Caco-2 (cell line): ENCODE results near the gene S100Z. TPM values are rescaled to one million over a fixed set of nuclear protein-coding genes. Genes with fewer than 3 reads are reported as not detected.
A peak's percentile ranks its signal among the peaks of the same experiment; 100 is the strongest.

Experiments
- BruUV-seq: library from RNA; stranded (reverse); fragments of 400-500 nt; replicated peaks from 2 replicates; lab custom pipeline; 2021; lab: Mats Ljungman, UMichigan
- CTCF ChIA-PET: fragments of 300-600 bp; sonication (Branson Sonifier 250); formaldehyde crosslinking; loops from one replicate; lab custom pipeline; 2022; ENCODE audit warnings: antibody characterized with exemption; lab: Charles Lee
- POLR2A ChIA-PET: fragments of 300-600 bp; sonication (Branson Sonifier 250); formaldehyde crosslinking; loops from one replicate; lab custom pipeline; 2022; ENCODE audit warnings: antibody characterized with exemption; lab: Charles Lee
- DNase-seq, 2 experiments: peaks; one replicate each; pipeline versions ENCODE4 v3.0.0 to v3.0.0-alpha.2; 2020 to 2022
- H3K27me3 ChIP-seq: replicated peaks from 2 replicates; pipeline ENCODE4 v1.6.0; 2011; ENCODE audit warnings: low read length; ENCODE audit not compliant: control insufficient read depth, insufficient read depth
- H3K36me3 ChIP-seq: 2 replicates; pipeline ENCODE4 v1.5.1; 2011; ENCODE audit warnings: low read length; ENCODE audit not compliant: control insufficient read depth, insufficient read depth
- H3K4me1 ChIP-seq: fragments of 250-450 bp; sonication (Bioruptor Pico); 2 replicates; pipeline ENCODE4 v1.5.1; 2020; ENCODE audit warnings: mild to moderate bottlenecking
- H3K4me3 ChIP-seq: 2 replicates; pipeline ENCODE4 v1.5.1; 2011; ENCODE audit warnings: low read depth, mild to moderate bottlenecking, control low read depth, low read length
- H3K9me3 ChIP-seq: fragments of 250-450 bp; sonication (Bioruptor Pico); 2 replicates; pipeline ENCODE4 v1.5.1; 2020; ENCODE audit warnings: mild to moderate bottlenecking, moderate library complexity
- H3K27ac Mint-ChIP-seq: one replicate; pipeline ENCODE4 v1.8.0; 2022; ENCODE audit warnings: mixed read lengths; ENCODE audit not compliant: unreplicated experiment
- H3K27me3 Mint-ChIP-seq: one replicate; pipeline ENCODE4 v1.8.0; 2022; ENCODE audit warnings: mixed read lengths; ENCODE audit not compliant: insufficient read depth, unreplicated experiment
- H3K36me3 Mint-ChIP-seq: one replicate; pipeline ENCODE4 v1.8.0; 2022; ENCODE audit warnings: mild to moderate bottlenecking, mixed read lengths; ENCODE audit not compliant: insufficient read depth, unreplicated experiment
- H3K4me1 Mint-ChIP-seq: one replicate; pipeline ENCODE4 v1.8.0; 2022; ENCODE audit warnings: low read depth, mixed read lengths; ENCODE audit not compliant: unreplicated experiment
- H3K4me3 Mint-ChIP-seq: one replicate; pipeline ENCODE4 v1.8.0; 2022; ENCODE audit warnings: mild to moderate bottlenecking, moderate library complexity, mixed read lengths; ENCODE audit not compliant: unreplicated experiment
- H3K9me3 Mint-ChIP-seq: one replicate; pipeline ENCODE4 v1.8.0; 2022; ENCODE audit warnings: mixed read lengths; ENCODE audit not compliant: unreplicated experiment
- CTCF ChIP-seq, 2 experiments: fragments of 200-600 bp in 1 of 2; IDR thresholded peaks; 1 replicate in 1 of 2; 2 replicates in 1 of 2; pipeline versions ENCODE4 v1.5.1 to v1.8.0; 2011 to 2022; ENCODE audit warnings: antibody characterized with exemption in 1 of 2, control low read depth in 1 of 2, inconsistent platforms in 1 of 2, low read depth in 1 of 2, low read length in 1 of 2, mild to moderate bottlenecking in 1 of 2, moderate library complexity in 1 of 2; ENCODE audit not compliant: insufficient read depth in 1 of 2, severe bottlenecking in 1 of 2, unreplicated experiment in 1 of 2
- intact Hi-C: fragments of 100-400 bp; cut with micrococcal nuclease; formaldehyde crosslinking; loops from one replicate; pipeline ENCODE4 v1.10.0; 2022; ENCODE audit not compliant: unreplicated experiment
- total RNA-seq: library from RNA; stranded (reverse); gene quantifications from 2 replicates; pipeline ENCODE4 v1.2.3, GENCODE V29; 2022

S100Z gene
- total RNA-seq, 1 experiment from 2014 or later = 0.66 TPM

GRCh38 chr5:76801159-76801802 is 48.5 kb upstream of the S100Z start:
- no TSS peak for BruUV-seq
- peak overlapping the region; percentile 61 for H3K27ac Mint-ChIP-seq

DNA sequence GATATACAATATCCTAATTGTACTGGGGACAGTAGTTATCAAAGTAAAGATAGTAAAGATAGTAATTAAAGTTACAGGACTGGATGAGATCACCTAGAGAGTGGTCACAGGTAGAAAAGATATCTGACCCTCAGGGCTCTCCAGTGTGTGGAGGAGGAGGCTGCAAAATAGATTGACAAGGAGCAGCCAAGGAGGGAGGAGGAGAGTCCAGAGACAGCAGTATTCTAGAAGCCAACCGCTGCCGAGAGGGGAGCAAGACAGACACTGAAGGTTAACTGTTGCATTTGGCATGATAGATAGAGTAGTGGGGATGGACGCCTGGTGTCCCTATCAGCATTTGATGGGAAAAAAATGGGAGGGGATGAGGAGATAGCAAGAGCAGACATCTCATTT is 48.0 kb upstream of the S100Z start:
- H3K27me3 ChIP-seq = no peaks in the 10 kb centered on the region
- no TSS peak for BruUV-seq
- H3K27me3 Mint-ChIP-seq = no peaks in the 10 kb centered on the region
- H3K4me1 ChIP-seq = peaks cover 40% of the 10 kb centered on the region
- intact Hi-C loops = no loop called here
- H3K27ac Mint-ChIP-seq = peak overlapping the region; percentile 61
- H3K9me3 Mint-ChIP-seq = no peaks in the 10 kb centered on the region
- peaks cover 18% of the 10 kb centered on the region for H3K4me1 Mint-ChIP-seq
- POLR2A ChIA-PET = no interaction called here
- DNase-seq = no peak
- no peaks in the 10 kb centered on the region for H3K36me3 ChIP-seq
- H3K9me3 ChIP-seq = no peaks in the 10 kb centered on the region
- no peak overlapping the region for H3K4me3 Mint-ChIP-seq
- H3K36me3 Mint-ChIP-seq = peaks cover 17% of the 10 kb centered on the region
- H3K4me3 ChIP-seq = no peak overlapping the region
- TF ChIP-seq CTCF (IDR thresholded peaks at IDR 0.05; ENCODE audit: insufficient read depth in 1 of 2, low read depth in 1 of 2, low read length in 1 of 2, severe bottlenecking in 1 of 2, unreplicated experiment in 1 of 2) = no peak
- CTCF ChIA-PET = no interaction called here

More at GRCh38 chr5:76801159-76801802, 48.5 kb upstream of the S100Z start:
- Mint-ChIP-seq H3K4me3 (no peak overlapping the region), H3K9me3 (no peaks in the 10 kb centered on the region), H3K4me1 (peaks cover 18% of the 10 kb centered on the region), H3K27me3 (no peaks in the 10 kb centered on the region), H3K36me3 (peaks cover 17% of the 10 kb centered on the region)
- H3K4me1 ChIP-seq = peaks cover 36% of the 10 kb centered on the region
- H3K27me3 ChIP-seq = no peaks in the 10 kb centered on the region
- TF ChIP-seq CTCF (IDR thresholded peaks at IDR 0.05; ENCODE audit: insufficient read depth in 1 of 2, low read depth in 1 of 2, low read length in 1 of 2, severe bottlenecking in 1 of 2, unreplicated experiment in 1 of 2) = no peak
- POLR2A ChIA-PET = no interaction called here
- CTCF ChIA-PET = no interaction called here
- DNase-seq = peak in 1 of 2 experiments; percentile 51
- intact Hi-C loops = no loop called here
- no peaks in the 10 kb centered on the region for H3K9me3 ChIP-seq
- no peaks in the 10 kb centered on the region for H3K36me3 ChIP-seq
- no peak overlapping the region for H3K4me3 ChIP-seq

DNA sequence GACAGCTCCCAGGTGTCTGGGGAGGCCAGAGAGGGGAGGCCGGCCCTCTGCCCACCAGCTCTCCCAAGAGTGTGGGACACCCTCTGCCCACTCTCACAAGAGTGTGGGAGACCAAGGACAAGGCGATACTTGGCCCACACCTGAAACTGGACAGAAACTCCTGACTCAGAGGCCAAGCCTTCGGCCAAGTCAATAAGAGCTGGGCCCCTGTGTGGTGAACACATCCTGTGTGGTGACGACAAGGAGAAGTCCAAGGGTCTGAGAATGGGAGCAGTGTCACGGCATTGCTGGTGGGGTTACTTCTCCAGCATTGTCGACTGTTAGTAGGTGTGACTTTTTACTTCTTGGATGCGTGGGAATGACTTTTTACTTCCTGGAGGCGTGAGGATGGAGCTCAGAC is 45.5 kb upstream of the S100Z start:
- Histone ChIP-seq H3K9me3 (no peaks in the 10 kb centered on the region), H3K27me3 (no peaks in the 10 kb centered on the region), H3K4me1 (peaks cover 58% of the 10 kb centered on the region), H3K4me3 (no peak overlapping the region), H3K36me3 (no peaks in the 10 kb centered on the region)
- TF ChIP-seq CTCF (IDR thresholded peaks at IDR 0.05; ENCODE audit: insufficient read depth in 1 of 2, low read depth in 1 of 2, low read length in 1 of 2, severe bottlenecking in 1 of 2, unreplicated experiment in 1 of 2) = no peak
- CTCF ChIA-PET = interaction anchor here (0.6 kb wide), 1 partner anchor 37 kb away, joined by 5 read pairs; no protein-coding TSS in a partner anchor
- H3K36me3 Mint-ChIP-seq = peaks cover 12% of the 10 kb centered on the region
- POLR2A ChIA-PET = interaction anchor here (0.8 kb wide), 1 partner anchor 15 kb away, joined by 3 read pairs; no protein-coding TSS in a partner anchor
- no peak overlapping the region for H3K4me3 Mint-ChIP-seq
- peak overlapping the region; percentile 80 for H3K27ac Mint-ChIP-seq
- peaks cover 32% of the 10 kb centered on the region for H3K4me1 Mint-ChIP-seq
- no peaks in the 10 kb centered on the region for H3K27me3 Mint-ChIP-seq
- peak; percentile 48 to 88 for DNase-seq
- intact Hi-C loops = no loop called here
- no TSS peak for BruUV-seq
- no peaks in the 10 kb centered on the region for H3K9me3 Mint-ChIP-seq
